EH (cell line): ENCODE results near the gene COX8C.

Experiments used
- DNase-seq: peaks from one replicate; pipeline ENCODE4 v3.0.0-alpha.2; 2015; ENCODE audit warnings: low read depth

The COX8C gene

DNA sequence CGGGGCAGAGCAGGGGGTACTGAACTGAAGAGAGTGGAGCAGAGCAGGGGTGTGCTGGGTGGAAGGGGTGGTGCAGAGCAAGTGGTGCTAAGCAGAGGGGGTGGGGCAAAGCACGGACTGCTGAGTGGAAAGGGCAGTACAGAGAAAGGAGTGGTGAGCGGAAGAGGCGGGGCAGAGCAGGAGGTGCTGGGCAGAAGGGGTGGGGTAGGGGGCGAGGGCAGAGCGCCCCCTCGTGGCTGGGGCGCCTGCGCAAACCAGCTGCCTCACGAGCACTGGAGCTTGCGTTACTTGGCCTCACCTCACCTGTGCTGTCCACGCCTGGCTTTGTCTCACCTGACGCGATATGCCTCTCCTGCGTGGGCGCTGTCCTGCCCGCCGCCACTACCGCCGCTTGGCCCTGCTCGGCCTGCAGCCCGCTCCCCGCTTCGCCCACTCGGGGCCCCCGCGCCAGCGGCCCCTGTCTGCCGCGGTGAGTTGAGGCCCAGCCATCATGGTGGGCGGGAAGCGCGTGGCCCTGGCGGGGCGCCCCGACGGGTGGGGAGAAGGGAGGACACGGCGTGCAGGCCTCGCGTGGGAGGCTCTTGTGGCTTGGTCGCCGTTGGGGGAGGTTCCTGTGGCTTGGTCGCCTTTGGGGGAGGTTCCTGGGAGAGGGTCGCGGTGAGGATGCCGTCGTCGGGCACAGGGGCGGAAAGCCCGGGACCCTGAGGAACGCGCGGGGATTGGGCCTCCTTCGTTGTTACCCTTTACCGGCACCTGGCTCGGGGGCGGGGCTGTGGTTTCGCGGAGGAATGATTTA is at the start of gene COX8C:
Gene COX8C (plus strand): TSS at position 257 of the 796 bp plus-strand sequence. CDS start 87 bp downstream, at position 344.
- DNase-seq: no peak

DNA sequence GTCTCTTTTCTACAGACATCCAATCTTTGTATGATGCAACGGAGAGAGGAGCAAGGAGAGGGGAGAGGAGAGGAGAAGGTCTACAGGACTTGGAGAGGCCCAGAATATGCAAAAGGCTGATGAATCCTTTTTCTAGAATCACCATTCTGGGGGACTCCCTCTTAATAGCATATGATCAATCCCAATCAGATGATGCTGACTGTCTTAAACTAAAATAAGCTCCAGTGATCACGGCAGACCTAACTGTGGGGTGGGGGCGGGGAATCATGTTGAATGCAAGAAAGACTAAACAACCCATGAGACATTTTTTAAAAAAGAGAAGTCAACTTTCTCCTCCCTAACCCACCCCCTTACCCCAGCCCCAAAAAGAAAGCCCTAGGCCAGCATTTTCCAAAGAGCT is 47.6 kb upstream of the COX8C start:
- no peak for DNase-seq

DNA sequence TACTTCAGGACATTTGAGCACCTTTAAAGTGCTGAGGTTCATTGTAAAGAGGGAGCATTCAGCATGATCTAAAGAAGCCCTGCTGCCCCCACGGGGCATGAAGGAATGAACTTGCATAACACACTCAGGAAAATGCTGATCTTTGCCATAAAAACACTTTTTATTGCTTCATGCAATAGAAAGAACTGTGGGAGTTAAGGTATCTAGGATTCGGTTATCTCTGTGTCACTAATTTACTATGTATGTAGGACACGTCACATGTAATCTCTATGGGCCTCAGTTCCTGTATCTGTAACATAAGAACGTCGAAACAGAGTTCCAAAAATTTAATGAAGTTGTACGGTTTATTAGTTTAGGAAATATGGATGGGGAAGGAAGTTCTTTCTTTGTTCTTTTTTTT is 47.1 kb upstream of the COX8C start:
- no peak for DNase-seq

DNA sequence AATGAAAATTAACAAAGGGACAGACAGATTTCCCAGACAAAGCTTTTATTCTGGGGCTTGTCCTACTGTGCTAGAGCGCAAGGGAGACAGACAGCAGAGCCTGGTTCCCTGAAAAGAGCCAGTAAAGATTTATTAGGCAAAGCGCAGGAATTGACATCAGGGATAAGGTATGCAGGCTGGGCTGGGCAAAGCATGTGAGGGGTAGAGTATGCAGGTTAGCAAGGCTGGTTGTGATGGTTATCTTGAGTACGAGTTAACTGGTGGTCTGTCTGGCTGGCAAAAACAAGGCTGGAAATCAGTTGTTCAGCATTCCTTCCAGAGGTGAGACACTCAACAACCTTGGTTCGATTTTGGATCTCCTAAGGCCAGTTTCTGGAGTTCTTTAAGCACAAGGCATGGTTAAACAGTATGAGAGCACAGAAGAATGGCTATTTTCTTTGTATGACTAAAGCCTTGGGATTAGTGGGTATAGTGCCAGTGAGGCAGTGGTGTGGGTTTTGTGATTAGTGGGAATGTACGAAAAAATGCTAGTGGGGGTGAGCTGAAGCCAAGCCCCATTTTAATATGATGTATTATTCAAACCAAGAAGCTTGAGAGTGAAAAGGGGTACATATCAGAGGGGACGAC is 45.0 kb upstream of the COX8C start:
- DNase-seq: peak; percentile 44

DNA sequence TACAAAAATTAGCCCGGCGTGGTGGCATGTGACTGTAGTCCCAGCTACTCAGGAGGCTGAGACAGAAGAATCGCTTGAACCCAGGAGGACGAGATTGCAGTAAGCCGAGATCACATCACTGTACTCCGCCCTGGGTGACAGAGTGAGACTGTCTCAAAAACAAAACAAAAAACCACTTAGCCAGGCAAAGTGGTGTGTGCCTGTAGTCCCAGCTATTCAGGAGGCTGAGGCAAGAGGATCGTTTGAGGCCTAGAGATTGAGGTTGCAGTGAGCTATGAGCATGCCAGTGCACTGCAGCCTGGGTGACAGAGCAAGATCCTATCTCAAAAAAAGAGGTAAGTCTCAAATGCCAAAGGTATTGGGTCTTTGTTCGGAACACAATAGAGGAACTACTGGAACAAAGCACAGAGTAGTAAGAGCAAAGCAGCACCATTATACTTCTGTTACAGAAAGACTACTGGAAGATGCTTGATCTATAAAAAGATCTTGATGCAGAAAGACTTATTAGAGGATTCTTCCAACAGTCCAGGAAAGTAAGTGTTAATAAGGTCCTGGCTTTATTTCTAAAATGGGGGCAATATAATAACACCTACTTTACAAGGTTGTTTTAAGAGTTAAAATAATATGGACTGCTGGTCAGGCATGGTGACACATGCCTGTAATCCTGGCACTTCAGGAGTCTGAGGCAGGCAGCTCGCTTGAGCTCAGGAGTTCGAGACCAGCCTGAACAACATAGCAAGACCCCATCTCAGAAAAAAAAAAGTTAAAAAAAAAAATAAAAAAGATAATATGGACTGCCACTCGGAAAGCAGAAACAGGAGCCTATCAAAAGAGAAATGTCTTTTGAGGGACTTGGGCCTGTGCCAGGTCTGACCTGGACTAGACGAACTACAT is 44.0 kb upstream of the COX8C start:
- no peak for DNase-seq

GRCh38 chr14:93303659-93304058 is 43.3 kb upstream of the COX8C start:
- no peak for DNase-seq

DNA sequence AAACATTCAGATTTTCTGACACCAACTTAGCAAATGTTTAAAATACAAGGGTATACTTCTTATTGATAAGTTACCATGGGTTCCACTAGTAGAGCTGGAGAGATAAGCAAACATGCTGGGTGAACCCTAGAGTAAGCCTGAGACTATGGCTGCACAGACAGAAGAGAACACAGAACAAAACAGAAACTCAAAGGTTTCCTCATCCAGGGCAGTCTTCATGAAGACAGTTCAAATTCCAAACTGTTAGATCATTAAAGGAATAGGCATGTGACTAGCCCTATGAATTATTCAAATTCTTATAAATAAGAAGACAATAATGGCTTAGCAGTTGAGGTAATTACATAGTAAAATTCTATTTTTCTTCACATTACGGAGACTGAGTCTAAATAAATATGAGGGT is 42.2 kb upstream of the COX8C start:
- peak; percentile 64 for DNase-seq

DNA sequence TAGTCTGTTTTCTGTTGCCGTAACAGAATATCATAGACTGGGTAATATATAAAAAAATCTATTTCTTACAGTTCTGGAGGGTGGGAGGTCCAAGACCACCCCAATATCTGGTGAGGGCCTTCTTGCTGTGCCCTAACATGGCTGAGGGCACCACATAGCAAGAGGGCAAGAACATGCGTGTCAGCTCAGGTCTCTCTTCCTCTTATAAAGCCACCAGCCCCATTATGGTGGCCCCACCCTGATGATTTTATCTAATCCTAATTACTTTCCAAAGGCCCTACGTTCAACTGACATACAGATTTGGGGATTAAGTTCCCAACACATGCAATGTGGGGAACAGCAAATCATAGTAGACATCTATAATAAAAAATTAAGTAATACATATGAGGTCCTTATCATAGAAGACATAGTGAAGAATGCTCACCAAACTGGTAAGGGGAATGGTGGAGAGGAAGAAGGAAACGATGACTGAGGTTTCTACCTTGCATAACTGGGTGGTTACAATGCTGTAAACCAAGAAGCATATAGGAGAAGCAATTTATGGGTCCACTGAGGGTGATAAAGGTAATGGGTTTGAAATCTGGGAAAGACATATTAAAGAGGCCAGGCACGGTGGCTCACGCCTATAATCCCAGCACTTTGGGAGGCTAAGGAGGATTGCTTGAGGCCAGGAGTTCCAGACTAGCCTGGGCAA is 41.1 kb upstream of the COX8C start:
- no peak for DNase-seq

DNA sequence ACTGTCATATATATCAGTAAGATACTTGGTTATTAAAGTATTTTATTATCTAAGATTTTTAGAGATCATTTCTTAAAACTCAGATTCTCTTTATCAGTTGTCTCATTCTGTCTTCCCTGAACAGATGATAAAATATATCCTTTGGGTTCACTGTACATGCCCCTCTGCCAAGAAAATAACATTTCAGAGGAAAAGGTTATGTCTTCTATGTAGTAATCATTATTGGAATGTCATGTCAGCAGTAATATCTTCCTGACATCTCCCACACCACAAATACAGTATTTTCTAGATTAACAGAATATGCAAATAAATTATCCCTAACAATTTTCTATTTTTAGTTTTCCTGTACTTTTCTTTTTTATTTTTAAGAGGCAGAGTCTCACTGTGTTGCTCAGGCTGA is 40.2 kb upstream of the COX8C start:
- no peak for DNase-seq

DNA sequence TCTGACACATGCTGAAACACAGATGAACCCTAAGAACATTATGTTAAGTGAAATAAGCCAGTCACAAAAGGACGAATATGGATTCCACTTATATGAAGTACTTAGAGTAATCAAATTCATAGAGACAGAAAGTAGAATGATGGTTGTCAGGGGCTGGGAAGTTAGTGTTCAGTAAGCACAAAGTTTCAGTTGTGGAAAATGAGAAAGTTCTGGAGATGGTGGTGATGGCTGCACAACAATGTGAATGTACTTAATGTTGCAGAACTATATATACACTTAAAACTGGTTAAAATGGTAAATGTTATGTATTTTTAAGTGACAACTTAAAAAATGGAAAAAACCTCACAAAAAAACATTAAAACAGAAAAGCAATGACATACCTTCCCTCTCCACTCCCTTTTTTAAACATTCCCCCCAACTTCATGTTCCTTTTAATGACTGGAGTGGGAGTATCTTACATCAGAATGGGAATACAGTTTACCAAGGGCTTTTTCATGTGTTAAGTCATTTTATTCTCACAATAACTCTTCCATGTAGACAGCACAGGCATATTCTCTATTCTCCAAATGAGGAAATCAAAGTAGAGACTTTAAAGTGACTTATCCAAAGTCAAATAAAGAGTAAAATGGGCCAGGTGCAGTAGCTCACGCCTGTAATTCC is 38.2 kb upstream of the COX8C start:
- no peak for DNase-seq

GRCh38 chr14:93309427-93309966 is 37.5 kb upstream of the COX8C start:
- no peak for DNase-seq

DNA sequence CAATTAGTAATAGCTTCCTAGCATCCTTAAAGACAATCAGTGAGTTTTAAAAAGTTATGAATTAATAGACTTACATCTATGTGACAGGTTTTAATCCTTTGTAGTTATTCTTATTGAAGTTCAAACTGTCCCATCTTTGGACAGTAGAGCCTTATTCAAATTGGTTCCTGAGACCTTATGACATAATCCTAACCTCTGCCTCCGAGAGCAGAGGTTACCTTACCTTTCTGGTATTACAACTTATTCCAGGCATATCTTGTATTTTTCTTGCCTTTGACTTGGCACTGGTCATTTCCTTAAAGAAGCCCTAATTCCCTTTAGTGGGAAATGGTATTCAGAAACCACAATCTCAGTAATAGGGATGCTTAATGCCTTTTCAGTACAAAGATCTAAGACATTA is 35.9 kb upstream of the COX8C start:
- DNase-seq: no peak

- no peak for DNase-seq
Measured at GRCh38 chr14:93315575-93315974, 31.4 kb upstream of the COX8C start.

GRCh38 chr14:93316716-93317115 is 30.3 kb upstream of the COX8C start:
- peak; percentile 42 for DNase-seq

GRCh38 chr14:93317210-93317874 is 29.6 kb upstream of the COX8C start:
- no peak for DNase-seq

GRCh38 chr14:93317875-93318807 is 28.8 kb upstream of the COX8C start:
- peak; percentile 51 for DNase-seq

- DNase-seq: peak; percentile 22
Measured at GRCh38 chr14:93318927-93319326, 28.1 kb upstream of the COX8C start.

GRCh38 chr14:93319494-93319893 is 27.5 kb upstream of the COX8C start:
- no peak for DNase-seq

DNA sequence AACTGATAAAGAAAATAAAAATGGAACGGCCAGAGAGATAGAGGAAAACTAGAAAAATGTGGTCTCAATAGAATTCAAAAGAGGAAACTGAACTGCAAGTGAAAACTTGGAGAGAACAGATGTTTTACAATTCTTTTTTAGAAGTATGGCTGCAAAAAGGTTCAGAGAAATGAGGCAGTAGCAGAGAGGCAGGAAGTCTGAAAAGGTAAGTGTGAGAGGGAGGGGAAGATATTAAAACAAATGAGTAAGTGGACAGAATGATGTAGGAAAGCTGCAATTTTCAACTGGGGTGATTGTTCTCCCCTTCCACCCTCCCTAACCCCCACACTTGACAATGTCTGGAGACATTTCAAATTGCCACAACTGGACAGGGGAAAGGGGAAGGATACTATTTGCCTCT is 27.0 kb upstream of the COX8C start:
- no peak for DNase-seq

DNA sequence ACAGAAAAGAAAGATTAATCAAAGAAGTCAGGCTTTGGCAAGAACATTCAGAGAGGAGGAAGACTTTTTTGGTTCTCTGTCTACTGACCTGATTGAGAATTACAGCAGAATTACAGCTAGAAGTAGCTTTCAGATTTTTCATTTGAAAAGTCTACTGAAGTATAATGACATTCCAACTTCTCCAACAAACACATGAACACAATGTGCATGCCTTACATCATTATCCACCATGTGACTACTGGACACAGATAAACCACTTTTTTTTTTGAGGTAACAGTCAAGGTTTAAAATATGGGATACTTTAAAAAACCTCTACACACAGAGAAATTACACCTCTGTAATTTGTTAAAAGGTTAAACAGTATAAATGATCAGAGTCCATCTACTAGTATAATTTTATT is 26.5 kb upstream of the COX8C start:
- DNase-seq: no peak
